ENCODE data around the gene HLF.

Gene HLF

GRCh38 chr17:55312852-55313251 lies 48.1 kb downstream of the HLF start:
- DNase-seq (ENCODE audit: low read depth): no peak
- no peak overlapping the region for H3K4me3 ChIP-seq (ENCODE audit: low read length)
- no peak for TF ChIP-seq CTCF (conservative IDR thresholded peaks at IDR 0.05; ENCODE audit: low read length)

- TF ChIP-seq CTCF (conservative IDR thresholded peaks at IDR 0.05; ENCODE audit: low read length): no peak
- DNase-seq (ENCODE audit: low read depth): no peak
Measured at GRCh38 chr17:55314061-55314783, 49.5 kb downstream of the HLF start.

GRCh38 chr17:55314784-55315491 lies 50.2 kb downstream of the HLF start:
- no peak for DNase-seq (ENCODE audit: low read depth)
- TF ChIP-seq CTCF (conservative IDR thresholded peaks at IDR 0.05; ENCODE audit: low read length): no peak
- H3K4me3 ChIP-seq (ENCODE audit: low read length): no peak overlapping the region

More at GRCh38 chr17:55314061-55314783, 49.5 kb downstream of the HLF start:
- no peak overlapping the region for H3K4me3 ChIP-seq (ENCODE audit: low read length)

GRCh38 chr17:55316499-55316898 lies 51.7 kb downstream of the HLF start:
- no peak overlapping the region for H3K4me3 ChIP-seq (ENCODE audit: low read length)
- TF ChIP-seq CTCF (conservative IDR thresholded peaks at IDR 0.05; ENCODE audit: low read length): no peak
- no peak for DNase-seq (ENCODE audit: low read depth)

GRCh38 chr17:55317284-55317683 lies 52.5 kb downstream of the HLF start:
- no peak overlapping the region for H3K4me3 ChIP-seq (ENCODE audit: low read length)
- no peak for DNase-seq (ENCODE audit: low read depth)
- TF ChIP-seq CTCF (conservative IDR thresholded peaks at IDR 0.05; ENCODE audit: low read length): no peak

- no peak for DNase-seq (ENCODE audit: low read depth)
- no peak for TF ChIP-seq CTCF (conservative IDR thresholded peaks at IDR 0.05; ENCODE audit: low read length)
- H3K4me3 ChIP-seq (ENCODE audit: low read length): no peak overlapping the region
Measured at GRCh38 chr17:55318081-55318480, 53.3 kb downstream of the HLF start.
